MV-4-11 (cell line): ENCODE results near the gene MBNL2.
"Not testable (repeated sequence)": the region's sequence is repeated elsewhere in the genome, so short reads cannot be mapped to it uniquely, and the experiment has no call there.

ENCODE experiments used
- DNase-seq: peaks from one replicate; lab custom pipeline; 2025; lab: John Stamatoyannopoulos, UW

The MBNL2 gene

GRCh38 chr13:97348569-97349100 lies 126.5 kb downstream of the MBNL2 start:
- no peak for DNase-seq

GRCh38 chr13:97352012-97352411 lies 129.9 kb downstream of the MBNL2 start:
- DNase-seq: not testable (repeated sequence)

- no peak for DNase-seq
Measured at GRCh38 chr13:97352815-97353214, 130.7 kb downstream of the MBNL2 start.

GRCh38 chr13:97353927-97354675 lies 132.0 kb downstream of the MBNL2 start:
- DNase-seq: no peak

- no peak for DNase-seq
Measured at GRCh38 chr13:97354808-97355207, 132.7 kb downstream of the MBNL2 start.

GRCh38 chr13:97356592-97356991 lies 134.5 kb downstream of the MBNL2 start:
- DNase-seq: no peak

GRCh38 chr13:97359181-97360057 lies 137.3 kb downstream of the MBNL2 start:
- DNase-seq: peak; percentile 43

- DNase-seq: no peak
Measured at GRCh38 chr13:97360610-97361009, 138.5 kb downstream of the MBNL2 start.

GRCh38 chr13:97364031-97364430 lies 141.9 kb downstream of the MBNL2 start:
- DNase-seq: no peak

- no peak for DNase-seq
Measured at GRCh38 chr13:97364827-97365226, 142.7 kb downstream of the MBNL2 start.

- DNase-seq: no peak
Measured at GRCh38 chr13:97366172-97366688, 144.1 kb downstream of the MBNL2 start.

- peak; percentile 75 for DNase-seq
Measured at GRCh38 chr13:97367016-97367822, 145.1 kb downstream of the MBNL2 start.

GRCh38 chr13:97369261-97369893 lies 147.2 kb downstream of the MBNL2 start:
- DNase-seq: no peak

- no peak for DNase-seq
Measured at GRCh38 chr13:97371486-97372109, 149.5 kb downstream of the MBNL2 start.

- DNase-seq: no peak
Measured at GRCh38 chr13:97372936-97373335, 150.8 kb downstream of the MBNL2 start.

GRCh38 chr13:97373787-97374186 lies 151.7 kb downstream of the MBNL2 start:
- DNase-seq: no peak

- DNase-seq: peak; percentile 70
Measured at GRCh38 chr13:97376981-97377380, 154.8 kb downstream of the MBNL2 start.

GRCh38 chr13:97379386-97379785 lies 157.3 kb downstream of the MBNL2 start:
- peak; percentile 66 for DNase-seq

- peak; percentile 2 for DNase-seq
Measured at GRCh38 chr13:97380696-97381095, 158.6 kb downstream of the MBNL2 start.

- no peak for DNase-seq
Measured at GRCh38 chr13:97381189-97381588, 159.1 kb downstream of the MBNL2 start.

GRCh38 chr13:97382276-97382675 lies 160.1 kb downstream of the MBNL2 start:
- DNase-seq: peak; percentile 46
